Sigmoid colon (tissue), 4 donors: ENCODE measurements around the gene MAP2.

Experiments used
- EP300 ChIP-seq, 4 donors: sonication (generic); formaldehyde crosslinking; IDR thresholded peaks; one replicate each; pipeline ENCODE4 v1.6.1; 2017; ENCODE audit warnings: antibody characterized with exemption in 4 of 4
- POLR2A ChIP-seq, 2 donors: fragments of 450-650 bp; IDR thresholded peaks; one replicate each; pipeline ENCODE4 v1.6.1; 2016; ENCODE audit warnings: antibody characterized with exemption in 2 of 2, mild to moderate bottlenecking in 2 of 2, moderate library complexity in 2 of 2
- POLR2AphosphoS5 ChIP-seq, 4 donors: sonication (generic); formaldehyde crosslinking; IDR thresholded peaks; one replicate each; pipeline ENCODE4 v1.6.1; 2017; ENCODE audit warnings: antibody characterized with exemption in 4 of 4
- TF ChIP-seq, protein P1 (sequence below), 4 experiments: fragments of 450-650 bp in 3 of 4; fragments of 200-600 bp in 1 of 4; IDR thresholded peaks; one replicate each; pipeline ENCODE4 v1.5.1; 2016 to 2019; ENCODE audit warnings: antibody characterized with exemption in 4 of 4, mild to moderate bottlenecking in 3 of 4, moderate library complexity in 2 of 4

- TF ChIP-seq, protein P1, sequence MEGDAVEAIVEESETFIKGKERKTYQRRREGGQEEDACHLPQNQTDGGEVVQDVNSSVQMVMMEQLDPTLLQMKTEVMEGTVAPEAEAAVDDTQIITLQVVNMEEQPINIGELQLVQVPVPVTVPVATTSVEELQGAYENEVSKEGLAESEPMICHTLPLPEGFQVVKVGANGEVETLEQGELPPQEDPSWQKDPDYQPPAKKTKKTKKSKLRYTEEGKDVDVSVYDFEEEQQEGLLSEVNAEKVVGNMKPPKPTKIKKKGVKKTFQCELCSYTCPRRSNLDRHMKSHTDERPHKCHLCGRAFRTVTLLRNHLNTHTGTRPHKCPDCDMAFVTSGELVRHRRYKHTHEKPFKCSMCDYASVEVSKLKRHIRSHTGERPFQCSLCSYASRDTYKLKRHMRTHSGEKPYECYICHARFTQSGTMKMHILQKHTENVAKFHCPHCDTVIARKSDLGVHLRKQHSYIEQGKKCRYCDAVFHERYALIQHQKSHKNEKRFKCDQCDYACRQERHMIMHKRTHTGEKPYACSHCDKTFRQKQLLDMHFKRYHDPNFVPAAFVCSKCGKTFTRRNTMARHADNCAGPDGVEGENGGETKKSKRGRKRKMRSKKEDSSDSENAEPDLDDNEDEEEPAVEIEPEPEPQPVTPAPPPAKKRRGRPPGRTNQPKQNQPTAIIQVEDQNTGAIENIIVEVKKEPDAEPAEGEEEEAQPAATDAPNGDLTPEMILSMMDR (IDR thresholded peaks at IDR 0.05), result no peak
- no peak for TF ChIP-seq EP300 (IDR thresholded peaks at IDR 0.05)
- TF ChIP-seq POLR2A (IDR thresholded peaks at IDR 0.05), result no peak
- TF ChIP-seq POLR2AphosphoS5 (IDR thresholded peaks at IDR 0.05), result no peak
Measured at GRCh38 chr2:209766613-209767012, 342.8 kb downstream of the MAP2 start.
